ENCODE results near the gene TGFBI.

DNA sequence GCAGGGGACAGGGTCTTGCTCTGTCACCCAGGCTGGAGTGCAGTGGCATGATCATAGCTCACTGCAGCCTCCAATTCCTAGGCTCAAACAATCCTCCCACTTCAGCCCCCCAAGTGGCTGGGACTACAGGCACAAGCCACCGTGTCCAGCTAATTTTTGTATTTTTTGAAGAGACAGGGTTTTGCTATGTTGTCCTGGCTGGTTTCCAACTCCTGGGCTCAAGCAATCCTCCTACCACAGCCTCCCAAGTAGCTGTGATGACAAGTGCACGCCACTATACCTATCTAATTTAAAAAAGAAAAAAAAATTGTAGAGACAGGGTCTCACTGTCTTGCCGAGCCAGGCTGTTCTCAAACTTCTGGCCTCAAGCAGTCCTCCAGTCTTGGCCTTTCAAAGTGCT lies 42.4 kb upstream of the TGFBI start:
- TF ChIP-seq, protein P1, sequence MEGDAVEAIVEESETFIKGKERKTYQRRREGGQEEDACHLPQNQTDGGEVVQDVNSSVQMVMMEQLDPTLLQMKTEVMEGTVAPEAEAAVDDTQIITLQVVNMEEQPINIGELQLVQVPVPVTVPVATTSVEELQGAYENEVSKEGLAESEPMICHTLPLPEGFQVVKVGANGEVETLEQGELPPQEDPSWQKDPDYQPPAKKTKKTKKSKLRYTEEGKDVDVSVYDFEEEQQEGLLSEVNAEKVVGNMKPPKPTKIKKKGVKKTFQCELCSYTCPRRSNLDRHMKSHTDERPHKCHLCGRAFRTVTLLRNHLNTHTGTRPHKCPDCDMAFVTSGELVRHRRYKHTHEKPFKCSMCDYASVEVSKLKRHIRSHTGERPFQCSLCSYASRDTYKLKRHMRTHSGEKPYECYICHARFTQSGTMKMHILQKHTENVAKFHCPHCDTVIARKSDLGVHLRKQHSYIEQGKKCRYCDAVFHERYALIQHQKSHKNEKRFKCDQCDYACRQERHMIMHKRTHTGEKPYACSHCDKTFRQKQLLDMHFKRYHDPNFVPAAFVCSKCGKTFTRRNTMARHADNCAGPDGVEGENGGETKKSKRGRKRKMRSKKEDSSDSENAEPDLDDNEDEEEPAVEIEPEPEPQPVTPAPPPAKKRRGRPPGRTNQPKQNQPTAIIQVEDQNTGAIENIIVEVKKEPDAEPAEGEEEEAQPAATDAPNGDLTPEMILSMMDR (IDR thresholded peaks at IDR 0.05), result no peak
- TF ChIP-seq POLR2A (IDR thresholded peaks at IDR 0.05), result no peak

Data from esophagus squamous epithelium (tissue), 4 donors.